GM12872 (cell line): ENCODE data around the gene CPA1.

Experiments used
- CTCF ChIP-seq: IDR thresholded peaks from 3 replicates; pipeline ENCODE4 v1.5.1; 2011; ENCODE audit warnings: low read depth, mild to moderate bottlenecking, low read length, moderate library complexity; ENCODE audit not compliant: insufficient read depth

CPA1 gene

GRCh38 chr7:130415006-130415405 lies 34.7 kb downstream of the CPA1 start:
- no peak for TF ChIP-seq CTCF

DNA sequence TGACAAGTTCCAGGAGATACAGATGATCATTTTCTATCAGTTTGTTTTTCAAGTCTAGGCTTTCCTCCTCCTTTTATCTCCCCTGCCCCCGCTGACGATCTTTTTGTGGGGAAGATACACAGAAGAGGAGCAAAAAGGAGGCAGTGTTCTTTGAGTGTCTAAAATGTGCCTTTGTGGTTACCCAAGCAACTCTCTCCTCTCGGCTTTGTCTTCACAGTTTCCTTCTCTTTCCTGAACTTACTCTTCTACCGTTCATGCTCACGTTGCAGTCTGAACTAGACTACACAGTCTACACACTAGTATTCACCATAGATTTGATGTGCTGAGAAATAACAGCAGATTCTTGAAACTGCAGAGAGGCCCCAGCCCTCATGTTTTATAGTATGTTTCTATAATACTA lies 36.9 kb downstream of the CPA1 start:
- no peak for TF ChIP-seq CTCF

DNA sequence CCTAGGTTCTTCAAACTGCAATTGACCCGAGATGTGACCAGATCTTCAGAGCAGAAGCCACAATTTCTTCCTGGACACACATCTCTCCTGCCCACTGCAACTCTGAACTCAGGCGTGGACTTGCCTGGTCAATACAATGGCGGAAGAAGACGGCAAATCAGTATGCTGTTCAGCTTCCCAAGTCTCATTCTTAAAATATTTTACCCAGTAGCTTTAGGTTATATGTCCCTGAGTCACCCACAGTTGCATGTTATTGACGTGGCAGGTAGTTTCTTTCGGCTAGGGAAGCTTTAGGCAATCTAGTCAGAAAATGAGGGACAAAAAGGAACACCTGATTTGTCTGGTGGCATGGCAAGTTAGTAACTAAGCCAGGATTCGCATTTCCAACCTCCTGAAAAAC lies 38.0 kb downstream of the CPA1 start:
- TF ChIP-seq CTCF = no peak

DNA sequence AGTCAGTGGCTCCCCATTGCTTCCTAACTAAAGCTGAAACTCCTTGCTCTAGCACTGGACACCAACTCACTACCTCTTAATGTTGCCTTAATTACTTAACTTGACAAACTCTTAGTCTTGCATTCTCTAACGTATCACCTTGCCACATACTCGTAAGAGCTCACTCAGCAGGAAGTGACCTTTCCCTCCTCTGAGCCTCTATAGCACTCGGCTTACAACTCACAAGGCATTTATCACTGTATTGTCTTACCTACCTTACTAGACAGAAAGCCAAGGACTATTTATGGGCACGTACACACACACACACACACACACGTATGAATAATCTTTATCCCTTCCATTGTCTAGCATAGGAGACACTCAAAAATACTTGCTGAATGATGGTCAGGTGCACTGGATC lies 39.4 kb downstream of the CPA1 start:
- no peak for TF ChIP-seq CTCF

DNA sequence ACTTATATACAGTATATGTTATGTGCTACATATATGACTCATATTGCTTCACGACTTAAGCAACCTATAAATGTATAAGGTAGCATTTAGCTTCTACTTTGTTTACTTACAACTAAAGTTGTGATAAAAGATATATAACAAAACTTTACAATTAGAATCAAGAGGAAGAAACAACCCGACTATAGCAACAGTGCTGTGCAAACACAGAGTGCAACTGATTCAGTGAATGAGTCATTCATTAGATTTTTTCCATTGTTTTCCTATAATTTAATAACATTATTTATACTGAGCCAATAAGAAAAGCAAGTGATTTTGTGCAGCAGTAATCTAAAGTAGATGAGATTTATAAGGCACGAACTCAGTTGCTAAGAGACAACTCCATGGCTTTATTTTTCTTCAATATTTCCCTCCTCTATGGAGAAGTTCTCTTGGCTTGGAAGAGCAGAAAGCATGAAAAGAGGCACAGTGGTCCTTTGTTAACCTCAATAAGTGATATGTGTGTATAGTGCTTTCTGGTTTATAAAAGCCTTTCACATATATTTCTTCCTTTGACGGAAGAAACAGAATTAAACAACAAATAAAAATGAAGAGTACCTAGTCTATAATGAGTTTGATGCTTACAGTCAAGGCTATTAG lies 40.8 kb downstream of the CPA1 start:
- TF ChIP-seq CTCF = no peak

DNA sequence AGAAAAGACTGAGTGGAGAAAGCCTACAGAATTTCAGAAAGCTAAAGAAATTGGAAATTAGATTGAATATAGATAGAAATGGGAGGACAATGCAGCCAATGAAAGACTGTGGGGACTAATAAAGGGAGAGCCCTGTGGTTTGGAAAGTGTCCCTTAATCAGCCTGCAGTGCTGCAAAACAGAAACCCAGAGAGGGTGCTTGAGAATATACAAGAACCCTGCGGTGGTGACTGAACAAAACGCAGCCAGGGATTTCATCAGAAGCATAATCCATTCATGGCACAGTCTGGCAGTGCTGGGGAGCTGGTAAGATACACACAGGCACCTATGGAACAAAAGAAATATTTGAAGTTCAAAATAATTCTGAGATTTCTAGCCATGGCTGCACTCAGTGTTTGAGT lies 41.4 kb downstream of the CPA1 start:
- no peak for TF ChIP-seq CTCF

DNA sequence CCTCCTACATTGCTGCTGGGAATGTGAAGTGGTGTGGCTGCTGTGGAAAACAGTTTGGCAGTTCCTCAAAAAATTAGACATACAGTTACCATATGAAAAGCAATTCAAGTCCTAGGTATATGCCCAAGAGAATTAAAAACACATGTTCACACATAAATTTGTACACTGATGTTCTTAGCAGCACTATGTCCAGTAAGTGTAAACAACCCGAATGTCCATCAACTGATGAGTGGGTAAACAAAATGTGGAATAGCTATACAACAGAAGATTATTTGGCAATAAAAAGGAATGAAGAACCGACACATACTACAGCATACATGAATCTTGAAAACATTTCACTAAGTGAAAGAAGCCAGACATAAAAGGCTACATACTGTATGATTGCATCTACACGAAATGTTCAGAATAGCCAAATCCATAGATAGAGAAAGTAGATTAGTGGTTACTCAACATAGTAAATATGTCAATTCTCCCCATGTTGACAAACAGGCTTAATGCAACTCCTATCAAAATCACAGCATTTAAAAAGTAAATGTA lies 43.3 kb downstream of the CPA1 start:
- TF ChIP-seq CTCF = no peak

GRCh38 chr7:130425796-130426195 lies 45.5 kb downstream of the CPA1 start:
- TF ChIP-seq CTCF = no peak
